ENCODE data around the gene RFX7. TPM values are rescaled to one million over a fixed set of nuclear protein-coding genes. Genes with fewer than 3 reads are reported as not detected.
A peak's percentile ranks its signal among the peaks of the same experiment; 100 is the strongest.

Gene RFX7
- total and polyA plus RNA-seq, 2 of the 4 experiments (the other 2 are of a cell fraction): 4.1 to 10.6 TPM

DNA sequence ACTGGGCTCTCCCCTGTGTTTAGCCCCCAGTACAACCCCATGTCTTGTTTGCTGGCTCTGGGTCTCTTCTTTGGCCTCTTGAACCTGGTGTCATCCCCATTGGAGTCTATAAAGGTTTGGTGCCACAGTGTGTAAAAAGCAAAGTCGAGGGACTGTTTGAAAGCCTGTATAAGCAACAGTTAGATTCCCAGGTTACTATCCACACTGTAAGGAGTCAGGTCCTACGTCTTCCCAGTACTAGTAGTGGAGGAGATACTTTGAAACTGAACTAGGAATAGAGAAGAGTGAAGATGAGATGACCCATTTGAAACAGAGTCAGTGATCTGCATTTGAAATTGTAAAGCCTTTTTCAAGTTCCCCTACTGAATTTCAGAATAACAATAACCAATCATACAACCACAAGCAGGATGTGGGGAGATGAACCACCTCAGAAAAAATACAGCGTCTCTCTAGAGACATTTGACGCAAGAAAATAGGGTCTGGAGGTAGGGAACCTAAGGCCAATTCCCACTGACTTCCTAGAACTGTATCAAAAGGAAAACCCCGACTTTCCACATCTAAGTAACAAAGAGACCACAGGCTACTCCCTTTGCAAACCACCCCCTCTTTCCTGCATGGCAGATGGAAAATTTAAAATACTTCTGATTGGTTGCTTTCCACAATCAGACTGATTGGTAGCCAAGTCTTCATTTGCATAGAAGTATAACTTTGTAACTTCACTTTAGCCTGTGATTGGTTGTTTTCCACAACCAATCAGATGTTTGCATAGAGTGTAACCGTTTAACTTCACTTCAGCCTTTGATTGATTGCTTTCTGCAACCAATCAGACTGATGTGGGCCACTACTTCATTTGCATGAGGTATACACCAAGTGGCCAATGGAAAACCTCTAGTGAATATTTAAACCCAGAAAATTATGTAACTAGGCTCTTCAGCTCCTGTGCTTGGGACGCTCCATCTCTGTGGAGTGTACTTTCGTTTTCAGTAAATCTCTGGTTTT is 200.4 kb downstream of the RFX7 start:
- Histone ChIP-seq H3K4me3 (ENCODE audit: insufficient read depth, low read depth, low read length) (no peak overlapping the region), H2BK5ac (ENCODE audit: low read depth, low read length, poor library complexity, severe bottlenecking) (no peak overlapping the region), H4K91ac (ENCODE audit: insufficient read depth, low read depth, low read length) (0 out of 2 replicates have a peak overlapping the region, but pooled peaks have one; percentile 66), H2AK5ac (ENCODE audit: low read depth, low read length) (peak overlapping the region; percentile 90; the same call in 1 of the 2 replicates), H2BK15ac (ENCODE audit: low read depth, low read length) (peak overlapping the region; percentile 87; the same call in 2 of the 3 replicates), H4K20me1 (ENCODE audit: insufficient read depth, low read length) (no peaks in the 10 kb centered on the region), H4K5ac (ENCODE audit: low read depth, low read length) (peak overlapping the region; percentile 20; the same call in 1 of the 2 replicates), H3K27me3 (ENCODE audit: control insufficient read depth, insufficient read depth, low read length) (no peaks in the 10 kb centered on the region), H3K4me2 (ENCODE audit: low read depth, low read length) (no peak overlapping the region), H3K56ac (ENCODE audit: extremely low read depth, insufficient read depth, low read length) (no peak overlapping the region), H3K4me1 (ENCODE audit: control insufficient read depth, insufficient read depth, low read length) (peaks cover 16% of the 10 kb centered on the region), H3K18ac (ENCODE audit: low read depth, low read length) (peak overlapping the region; percentile 79), H3K9ac (ENCODE audit: low read depth, low read length) (no peak overlapping the region), H3K9me1 (ENCODE audit: insufficient read depth, low read length) (peaks cover 18% of the 10 kb centered on the region), H2BK20ac (ENCODE audit: low read depth, low read length) (peak overlapping the region; percentile 85), H3K4ac (ENCODE audit: low read depth, low read length) (peak overlapping the region; percentile 68; the same call in 1 of the 2 replicates), H3K9me3 (ENCODE audit: control insufficient read depth, insufficient read depth, low read length) (no peaks in the 10 kb centered on the region), H3K14ac (replicated peaks; ENCODE audit: low read depth, low read length) (peak overlapping the region; percentile 71), H3K36me3 (ENCODE audit: control insufficient read depth, insufficient read depth, low read length) (no peaks in the 10 kb centered on the region), H3K27ac (ENCODE audit: insufficient read depth, low read length) (no peak overlapping the region), H2AK9ac (replicated peaks; ENCODE audit: low read depth, low read length, poor library complexity) (no peak overlapping the region), H3K23ac (ENCODE audit: low read depth, low read length) (0 out of 2 replicates have a peak overlapping the region, but pooled peaks have one; percentile 20), H2AFZ (replicated peaks; ENCODE audit: low read length, poor library complexity) (no peak overlapping the region), H2BK120ac (ENCODE audit: low read depth, low read length) (peak overlapping the region; percentile 78), H4K8ac (ENCODE audit: low read depth in 2 of 2, low read length in 2 of 2) (peak overlapping the region in 1 of 2 experiments; percentile 56; a peak in 1 of 4 replicates), H3K79me1 (ENCODE audit: low read depth in 1 of 2, low read length in 2 of 2) (no peaks in the 10 kb centered on the region)
- no CpG with 5 or more reads among the region's 8 CpGs for WGBS, 2 experiments (ENCODE audit: extremely low coverage in 2 of 2, insufficient read length in 1 of 2)
- dilution Hi-C loops (cut with HindIII; ENCODE audit: low sequenced_read_pairs, unreplicated experiment) (no loop called here), intact Hi-C loops (cut with micrococcal nuclease) (no loop called here), in situ Hi-C loops (cut with MboI; ENCODE audit: low sequenced_read_pairs) (no loop called here)
- POLR2A ChIA-PET (ENCODE audit: unreplicated experiment): no interaction called here
- ATAC-seq (ENCODE audit: low read depth) (no peak), DNase-seq (no peak)
- no TSS peak for BruUV-seq (replicated peaks)
- CTCF ChIA-PET: no interaction called here
- no peak for TF ChIP-seq RCOR1 (IDR thresholded peaks at IDR 0.05; ENCODE audit: insufficient replicate concordance, low read length)
- TF ChIP-seq FOS (IDR thresholded peaks at IDR 0.05; ENCODE audit: low read depth, low read length): no peak
- TF ChIP-seq CTCF (conservative IDR thresholded peaks at IDR 0.05; ENCODE audit: low read depth, low read length): no peak
- no peak for TF ChIP-seq NFE2L2 (IDR thresholded peaks at IDR 0.05; ENCODE audit: low read depth, low read length)
- TF ChIP-seq, protein P1, sequence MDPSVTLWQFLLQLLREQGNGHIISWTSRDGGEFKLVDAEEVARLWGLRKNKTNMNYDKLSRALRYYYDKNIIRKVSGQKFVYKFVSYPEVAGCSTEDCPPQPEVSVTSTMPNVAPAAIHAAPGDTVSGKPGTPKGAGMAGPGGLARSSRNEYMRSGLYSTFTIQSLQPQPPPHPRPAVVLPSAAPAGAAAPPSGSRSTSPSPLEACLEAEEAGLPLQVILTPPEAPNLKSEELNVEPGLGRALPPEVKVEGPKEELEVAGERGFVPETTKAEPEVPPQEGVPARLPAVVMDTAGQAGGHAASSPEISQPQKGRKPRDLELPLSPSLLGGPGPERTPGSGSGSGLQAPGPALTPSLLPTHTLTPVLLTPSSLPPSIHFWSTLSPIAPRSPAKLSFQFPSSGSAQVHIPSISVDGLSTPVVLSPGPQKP (IDR thresholded peaks at IDR 0.05; ENCODE audit: borderline replicate concordance, low read depth, low read length): no peak
- no peak for TF ChIP-seq USF2 (IDR thresholded peaks at IDR 0.05; ENCODE audit: low read depth, low read length)
- no peak for TF ChIP-seq CEBPB (IDR thresholded peaks at IDR 0.05; ENCODE audit: low read depth, low read length)
- no peak for TF ChIP-seq POLR2A (IDR thresholded peaks at IDR 0.05; ENCODE audit: low read depth, low read length)
- TF ChIP-seq MAFK (IDR thresholded peaks at IDR 0.05; ENCODE audit: low read depth, low read length): no peak
- no peak for TF ChIP-seq CHD1 (IDR thresholded peaks at IDR 0.05; ENCODE audit: low read depth, low read length)
- no peak for TF ChIP-seq MAZ (IDR thresholded peaks at IDR 0.05; ENCODE audit: borderline replicate concordance, low read depth, low read length)
- TF ChIP-seq BHLHE40 (IDR thresholded peaks at IDR 0.05; ENCODE audit: low read depth, low read length): no peak
- TF ChIP-seq SMC3 (IDR thresholded peaks at IDR 0.05; ENCODE audit: low read depth, low read length): no peak
